ENCODE measurements around the gene BIK.

DNA sequence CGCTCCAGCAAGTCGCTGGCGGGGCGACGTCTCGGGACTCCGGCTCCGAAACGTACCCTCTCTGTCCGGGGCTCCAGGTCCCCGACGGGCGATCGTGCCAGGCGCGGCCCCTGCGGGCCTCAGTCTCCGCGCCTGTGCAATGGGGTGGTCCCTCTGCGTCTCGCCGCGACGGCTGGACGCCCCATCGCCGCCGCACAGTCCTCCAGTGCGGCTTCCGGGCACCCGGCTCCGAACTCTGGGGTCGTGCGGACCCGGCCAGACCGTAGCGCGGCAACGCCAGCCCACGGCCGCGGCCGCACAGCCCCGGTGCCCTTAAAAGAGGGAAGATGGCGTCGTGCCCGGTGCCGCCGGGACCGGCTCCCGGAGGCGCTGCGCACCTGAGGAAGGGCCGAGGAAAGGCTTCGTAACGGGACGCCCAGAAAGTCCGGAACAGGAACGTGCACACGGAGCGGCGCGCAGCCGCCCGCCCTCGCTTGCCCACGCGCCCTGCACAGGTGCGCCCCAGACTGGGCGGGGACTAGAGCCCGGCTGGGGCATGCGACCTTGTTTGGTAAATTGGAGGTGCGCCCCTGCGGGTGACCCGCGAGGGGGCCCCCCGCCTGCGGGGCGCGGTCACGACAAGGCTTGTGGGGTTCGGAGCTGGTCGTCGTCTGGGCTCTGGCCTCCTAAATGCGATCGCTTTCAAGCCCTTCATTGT, 525 bp downstream of the BIK start:
- TF ChIP-seq, protein P1, sequence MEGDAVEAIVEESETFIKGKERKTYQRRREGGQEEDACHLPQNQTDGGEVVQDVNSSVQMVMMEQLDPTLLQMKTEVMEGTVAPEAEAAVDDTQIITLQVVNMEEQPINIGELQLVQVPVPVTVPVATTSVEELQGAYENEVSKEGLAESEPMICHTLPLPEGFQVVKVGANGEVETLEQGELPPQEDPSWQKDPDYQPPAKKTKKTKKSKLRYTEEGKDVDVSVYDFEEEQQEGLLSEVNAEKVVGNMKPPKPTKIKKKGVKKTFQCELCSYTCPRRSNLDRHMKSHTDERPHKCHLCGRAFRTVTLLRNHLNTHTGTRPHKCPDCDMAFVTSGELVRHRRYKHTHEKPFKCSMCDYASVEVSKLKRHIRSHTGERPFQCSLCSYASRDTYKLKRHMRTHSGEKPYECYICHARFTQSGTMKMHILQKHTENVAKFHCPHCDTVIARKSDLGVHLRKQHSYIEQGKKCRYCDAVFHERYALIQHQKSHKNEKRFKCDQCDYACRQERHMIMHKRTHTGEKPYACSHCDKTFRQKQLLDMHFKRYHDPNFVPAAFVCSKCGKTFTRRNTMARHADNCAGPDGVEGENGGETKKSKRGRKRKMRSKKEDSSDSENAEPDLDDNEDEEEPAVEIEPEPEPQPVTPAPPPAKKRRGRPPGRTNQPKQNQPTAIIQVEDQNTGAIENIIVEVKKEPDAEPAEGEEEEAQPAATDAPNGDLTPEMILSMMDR (IDR thresholded peaks at IDR 0.05; ENCODE audit: borderline replicate concordance, extremely low read depth, low read length, poor library complexity, severe bottlenecking) = no peak
- TF ChIP-seq EZH2 (IDR thresholded peaks at IDR 0.05; ENCODE audit: borderline replicate concordance, low read depth, low read length, severe bottlenecking) = peak; percentile 95

Measured in DND-41 (cell line).